Activated CD8-positive, alpha-beta T cell treated with anti-CD3 and anti-CD28 coated beads for 36 hours (primary cell): ENCODE measurements around the gene PIK3IP1. TPM values are rescaled to one million over a fixed set of nuclear protein-coding genes. Genes with fewer than 3 reads are reported as not detected.

Experiments
- ATAC-seq: fragments of 200-7000 bp; cut with Tn5 transposase; one replicate; pipeline ENCODE4 v1.10.0; 2021; ENCODE audit warnings: mild to moderate bottlenecking, moderate library complexity
- CTCF ChIA-PET: fragments of 350-600 bp; sonication (Branson Sonifier 250); formaldehyde crosslinking; loops from one replicate; lab custom pipeline; 2021; ENCODE audit warnings: antibody characterized with exemption; lab: Charles Lee
- POLR2A ChIA-PET: fragments of 350-600 bp; sonication (Branson Sonifier 250); formaldehyde crosslinking; loops from one replicate; lab custom pipeline; 2021; ENCODE audit warnings: antibody characterized with exemption; lab: Charles Lee
- DNase-seq: peaks from one replicate; pipeline ENCODE4 v3.0.0-alpha.2; 2020
- H3K27ac Mint-ChIP-seq: one replicate; pipeline ENCODE4 v1.8.0; 2021; ENCODE audit warnings: mild to moderate bottlenecking, mixed read lengths
- H3K27me3 Mint-ChIP-seq: one replicate; pipeline ENCODE4 v1.8.0; 2021; ENCODE audit warnings: mixed read lengths
- H3K36me3 Mint-ChIP-seq: one replicate; pipeline ENCODE4 v1.8.0; 2021; ENCODE audit warnings: low read depth, mixed read lengths
- H3K4me1 Mint-ChIP-seq: one replicate; pipeline ENCODE4 v1.8.0; 2021; ENCODE audit warnings: low read depth, mixed read lengths
- H3K4me3 Mint-ChIP-seq: one replicate; pipeline ENCODE4 v1.8.0; 2021; ENCODE audit warnings: mild to moderate bottlenecking, moderate library complexity, mixed read lengths
- H3K9me3 Mint-ChIP-seq: one replicate; pipeline ENCODE4 v1.8.0; 2021; ENCODE audit warnings: mixed read lengths
- CTCF ChIP-seq: fragments of 200-600 bp; IDR thresholded peaks from one replicate; pipeline ENCODE4 v1.8.0; 2022; ENCODE audit warnings: antibody characterized with exemption, mild to moderate bottlenecking
- intact Hi-C: fragments of 100-400 bp; cut with micrococcal nuclease; formaldehyde crosslinking; loops from one replicate; pipeline ENCODE4 v1.10.0; 2022
- total RNA-seq, 2 experiments: library from RNA; stranded (reverse); gene quantifications; one replicate each; pipeline ENCODE4 v1.2.3, GENCODE V29; 2021

Gene PIK3IP1
- total RNA-seq, 2 experiments from 2014 or later, result 18.2 to 19.6 TPM

GRCh38 chr22:31271026-31271425 is 21.3 kb downstream of the PIK3IP1 start:
- H3K36me3 Mint-ChIP-seq, result peaks cover 35% of the 10 kb centered on the region
- TF ChIP-seq CTCF, result no peak
- ATAC-seq, result no peak
- CTCF ChIA-PET, result interaction anchor here (0.8 to 7.4 kb wide), 9 partner anchors 10 to 163 kb away, joined by 3 to 110 read pairs (median 6); partner anchors contain the start of gene LIMK2
- H3K9me3 Mint-ChIP-seq, result no peaks in the 10 kb centered on the region
- no peak overlapping the region for H3K4me3 Mint-ChIP-seq
- no peaks in the 10 kb centered on the region for H3K27me3 Mint-ChIP-seq
- no peak for DNase-seq
- intact Hi-C loops, result no loop called here
- POLR2A ChIA-PET, result interaction anchor here (0.6 to 1.4 kb wide), 4 partner anchors 13 to 498 kb away, joined by 3 to 6 read pairs (median 4); partner anchors contain the start of gene PIK3IP1
- H3K4me1 Mint-ChIP-seq, result peaks cover 30% of the 10 kb centered on the region
- no peak overlapping the region for H3K27ac Mint-ChIP-seq

DNA sequence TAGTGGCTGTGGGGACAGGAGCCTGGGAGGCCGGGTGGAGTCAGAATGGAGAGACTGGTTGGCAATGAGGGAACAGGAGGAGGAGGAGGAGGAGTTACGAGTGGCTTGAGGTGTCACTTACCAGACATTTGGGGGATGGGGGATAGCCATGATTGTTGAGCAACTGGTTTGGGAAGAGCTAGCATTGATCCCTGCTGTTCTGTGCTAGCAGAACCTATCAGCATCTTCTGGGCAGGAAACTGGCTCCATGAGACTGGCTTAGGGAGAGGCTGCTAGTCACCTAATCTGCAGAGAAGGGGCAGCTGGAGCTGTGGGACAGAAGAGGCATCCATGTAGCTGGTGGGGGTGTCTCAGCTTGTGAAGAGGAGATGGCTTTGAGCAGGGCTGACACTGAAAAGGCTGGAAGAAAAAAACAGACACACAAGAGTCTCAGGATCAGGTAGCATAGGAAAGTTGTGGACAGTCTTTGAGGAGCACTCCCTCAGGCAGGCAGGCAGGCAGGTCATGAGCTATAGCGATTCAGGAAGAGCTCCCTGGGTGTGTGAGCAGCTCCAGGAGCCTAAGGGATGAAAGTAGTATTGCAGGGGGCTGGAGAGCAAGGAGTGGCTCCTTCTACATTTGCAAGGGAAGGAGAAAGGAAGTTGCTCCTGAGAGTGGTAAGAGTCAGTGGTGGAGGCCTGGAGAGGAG is 22.3 kb downstream of the PIK3IP1 start:
- POLR2A ChIA-PET, result interaction anchor here (1.4 kb wide), 2 partner anchors 14 to 20 kb away, joined by 4 to 6 read pairs; no protein-coding TSS in a partner anchor

GRCh38 chr22:31268281-31268680 is 24.0 kb downstream of the PIK3IP1 start:
- POLR2A ChIA-PET, result no interaction called here
- Mint-ChIP-seq H3K27me3 (no peaks in the 10 kb centered on the region), H3K4me3 (no peak overlapping the region), H3K36me3 (peaks cover 20% of the 10 kb centered on the region), H3K9me3 (no peaks in the 10 kb centered on the region), H3K27ac (no peak overlapping the region), H3K4me1 (peaks cover 13% of the 10 kb centered on the region)
- CTCF ChIA-PET, result interaction anchor here (3.5 kb wide), 1 partner anchor 45 kb away, joined by 13 read pairs; no protein-coding TSS in a partner anchor
- DNase-seq (no peak), ATAC-seq (no peak)
- intact Hi-C loops, result no loop called here
- no peak for TF ChIP-seq CTCF

More for the DNA sequence above, 22.3 kb downstream of the PIK3IP1 start:
- intact Hi-C loops, result no loop called here
- H3K36me3 Mint-ChIP-seq, result peaks cover 31% of the 10 kb centered on the region
- peaks cover 22% of the 10 kb centered on the region for H3K4me1 Mint-ChIP-seq
- ATAC-seq (no peak), DNase-seq (no peak)
- CTCF ChIA-PET, result interaction anchor here (0.6 to 7.4 kb wide), 7 partner anchors 17 to 162 kb away, joined by 3 to 110 read pairs (median 9); partner anchors contain the start of gene LIMK2
- no peak for TF ChIP-seq CTCF
- H3K27ac Mint-ChIP-seq, result no peak overlapping the region
- no peaks in the 10 kb centered on the region for H3K27me3 Mint-ChIP-seq
- H3K4me3 Mint-ChIP-seq, result no peak overlapping the region
- no peaks in the 10 kb centered on the region for H3K9me3 Mint-ChIP-seq

DNA sequence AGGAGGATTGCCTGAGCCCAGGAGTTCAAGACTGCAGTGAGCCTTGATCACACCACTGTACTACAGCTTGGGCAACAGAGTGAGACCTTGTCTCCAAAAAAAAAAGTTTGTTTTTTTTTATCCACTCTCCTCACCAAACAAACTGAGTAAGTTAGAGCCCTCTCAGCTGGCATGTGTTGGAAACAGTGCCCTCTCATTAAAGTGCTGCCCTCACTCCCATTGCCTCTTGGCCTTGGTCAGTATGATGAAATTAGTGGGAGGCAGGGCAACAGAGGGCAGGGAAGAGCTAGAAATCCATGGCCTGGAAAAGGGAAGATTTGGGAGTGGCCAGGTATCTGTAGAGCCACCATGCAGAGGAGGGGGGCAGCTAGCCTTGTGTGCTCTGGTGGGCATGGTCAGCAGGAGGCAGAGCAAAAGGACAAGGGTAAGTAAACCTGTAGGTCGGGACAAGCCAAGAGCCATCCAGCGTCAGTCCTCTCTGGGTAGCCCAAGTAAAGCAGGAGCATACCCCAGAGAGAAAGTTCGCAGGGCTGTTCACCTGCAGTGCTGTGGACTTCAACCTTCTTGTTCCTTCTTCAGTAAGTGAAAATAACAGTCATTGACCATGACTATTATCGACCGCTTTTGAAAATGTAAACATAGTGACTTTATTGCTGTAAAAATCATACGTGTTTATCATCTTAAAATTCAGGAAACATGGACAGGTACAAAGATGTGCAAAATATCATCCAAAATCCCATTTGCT is 28.2 kb downstream of the PIK3IP1 start:
- peaks cover 28% of the 10 kb centered on the region for H3K36me3 Mint-ChIP-seq
- ChIA-PET POLR2A (no interaction called here), CTCF (interaction anchor here (2.5 kb wide), 1 partner anchor 9 kb away, joined by 17 read pairs; no protein-coding TSS in a partner anchor)
- intact Hi-C loops, result no loop called here
- no peak for DNase-seq
- H3K4me3 Mint-ChIP-seq, result no peak overlapping the region
- H3K27ac Mint-ChIP-seq, result no peak overlapping the region
- no peaks in the 10 kb centered on the region for H3K4me1 Mint-ChIP-seq
- no peaks in the 10 kb centered on the region for H3K9me3 Mint-ChIP-seq
- no peak for ATAC-seq
- H3K27me3 Mint-ChIP-seq, result no peaks in the 10 kb centered on the region
- no peak for TF ChIP-seq CTCF
